IMR-90 (cell line): Measurements from ENCODE around the gene PLBD1. TPM values are rescaled to one million over a fixed set of nuclear protein-coding genes. Genes with fewer than 3 reads are reported as not detected.

Source experiments
- ATAC-seq: fragments of 200-7000 bp; cut with Tn5 transposase; 2 replicates; pipeline ENCODE4 v1.9.1; 2020; ENCODE audit warnings: low read depth, mild to moderate bottlenecking, moderate library complexity
- BruUV-seq: library from RNA; stranded (reverse); fragments of 400-500 nt; replicated peaks from 2 replicates; lab custom pipeline; 2021; lab: Mats Ljungman, UMichigan
- CTCF ChIA-PET: fragments of 300-600 bp; formaldehyde crosslinking; extraction: SDS; loops from one replicate; lab custom pipeline; 2021; ENCODE audit warnings: antibody characterized with exemption; lab: Yijun Ruan, JAX
- POLR2A ChIA-PET: fragments of 300-600 bp; sonication (Branson Sonifier 250); formaldehyde crosslinking; loops from one replicate; lab custom pipeline; 2022; ENCODE audit warnings: antibody characterized with exemption; ENCODE audit not compliant: unreplicated experiment; lab: Charles Lee
- DNase-seq: peaks from one replicate; pipeline ENCODE4 v3.0.0; 2013
- H2AFZ ChIP-seq: replicated peaks from 2 replicates; pipeline ENCODE3; 2013; ENCODE audit warnings: low read length, mild to moderate bottlenecking; ENCODE audit not compliant: poor library complexity
- H2AK5ac ChIP-seq: 2 replicates; pipeline ENCODE4 v1.6.1; 2013; ENCODE audit warnings: low read depth, low read length, inconsistent platforms
- H2AK9ac ChIP-seq: replicated peaks from 2 replicates; pipeline ENCODE3; 2013; ENCODE audit warnings: mild to moderate bottlenecking, low read depth, low read length, moderate library complexity; ENCODE audit not compliant: poor library complexity
- H2BK120ac ChIP-seq: 2 replicates; pipeline ENCODE4 v1.6.1; 2013; ENCODE audit warnings: low read depth, low read length, inconsistent platforms
- H2BK15ac ChIP-seq: 3 replicates; pipeline ENCODE4 v1.6.1; 2013; ENCODE audit warnings: low read depth, low read length, inconsistent platforms
- H2BK20ac ChIP-seq: 2 replicates; pipeline ENCODE4 v1.6.1; 2013; ENCODE audit warnings: low read depth, mild to moderate bottlenecking, inconsistent platforms, low read length, moderate library complexity
- H2BK5ac ChIP-seq: 2 replicates; pipeline ENCODE4 v1.6.1; 2013; ENCODE audit warnings: mild to moderate bottlenecking, low read depth, low read length, inconsistent platforms; ENCODE audit not compliant: poor library complexity, severe bottlenecking
- H3K14ac ChIP-seq: replicated peaks from 2 replicates; pipeline ENCODE4 v1.6.1; 2013; ENCODE audit warnings: low read depth, low read length, inconsistent platforms
- H3K18ac ChIP-seq: 2 replicates; pipeline ENCODE4 v1.6.1; 2013; ENCODE audit warnings: low read depth, low read length, control low read depth
- H3K23ac ChIP-seq: 2 replicates; pipeline ENCODE4 v1.6.1; 2013; ENCODE audit warnings: low read depth, low read length, inconsistent platforms
- H3K27ac ChIP-seq: 2 replicates; pipeline ENCODE4 v1.5.1; 2013; ENCODE audit warnings: mild to moderate bottlenecking, control low read depth, low read length; ENCODE audit not compliant: insufficient read depth
- H3K27me3 ChIP-seq: 2 replicates; pipeline ENCODE4 v1.6.1; 2013; ENCODE audit warnings: low read length; ENCODE audit not compliant: control insufficient read depth, insufficient read depth
- H3K36me3 ChIP-seq: 2 replicates; pipeline ENCODE4 v1.6.1; 2013; ENCODE audit warnings: low read length, mixed read lengths; ENCODE audit not compliant: control insufficient read depth, insufficient read depth
- H3K4ac ChIP-seq: 2 replicates; pipeline ENCODE4 v1.6.1; 2013; ENCODE audit warnings: low read depth, low read length, inconsistent platforms
- H3K4me1 ChIP-seq: 2 replicates; pipeline ENCODE4 v1.6.1; 2013; ENCODE audit warnings: low read length, mixed read lengths; ENCODE audit not compliant: control insufficient read depth, insufficient read depth
- H3K4me2 ChIP-seq: 2 replicates; pipeline ENCODE4 v1.6.1; 2013; ENCODE audit warnings: low read depth, mild to moderate bottlenecking, control low read depth, low read length, moderate library complexity
- H3K4me3 ChIP-seq: 2 replicates; pipeline ENCODE4 v1.5.1; 2013; ENCODE audit warnings: low read depth, mild to moderate bottlenecking, control low read depth, low read length, moderate library complexity; ENCODE audit not compliant: insufficient read depth
- H3K56ac ChIP-seq: 2 replicates; pipeline ENCODE4 v1.6.1; 2013; ENCODE audit warnings: low read length, inconsistent platforms; ENCODE audit not compliant: insufficient read depth; ENCODE audit errors: extremely low read depth
- H3K79me1 ChIP-seq, 2 experiments: 2 replicates each; pipeline ENCODE4 v1.6.1; 2013; ENCODE audit warnings: low read length in 2 of 2, inconsistent platforms in 1 of 2, low read depth in 1 of 2
- H3K9ac ChIP-seq: 2 replicates; pipeline ENCODE4 v1.6.1; 2013; ENCODE audit warnings: low read depth, low read length, control low read depth
- H3K9me1 ChIP-seq: 2 replicates; pipeline ENCODE4 v1.6.1; 2013; ENCODE audit warnings: low read length, inconsistent platforms; ENCODE audit not compliant: insufficient read depth
- H3K9me3 ChIP-seq: 2 replicates; pipeline ENCODE4 v1.6.1; 2013; ENCODE audit warnings: low read length; ENCODE audit not compliant: control insufficient read depth, insufficient read depth
- H4K20me1 ChIP-seq: 2 replicates; pipeline ENCODE4 v1.6.1; 2013; ENCODE audit warnings: low read length, inconsistent platforms; ENCODE audit not compliant: insufficient read depth
- H4K5ac ChIP-seq: 2 replicates; pipeline ENCODE4 v1.6.1; 2013; ENCODE audit warnings: mild to moderate bottlenecking, low read depth, low read length, control low read depth
- H4K8ac ChIP-seq, 2 experiments: 2 replicates each; pipeline ENCODE4 v1.6.1; 2013; ENCODE audit warnings: low read depth in 2 of 2, low read length in 2 of 2, control low read depth in 1 of 2, inconsistent platforms in 1 of 2
- H4K91ac ChIP-seq: 2 replicates; pipeline ENCODE4 v1.6.1; 2013; ENCODE audit warnings: low read depth, low read length, inconsistent platforms; ENCODE audit not compliant: insufficient read depth
- BHLHE40 ChIP-seq: fragments of 150-350 bp; IDR thresholded peaks from 2 replicates; pipeline ENCODE4 v1.6.1; 2016; ENCODE audit warnings: mild to moderate bottlenecking, low read depth, low read length
- CEBPB ChIP-seq: IDR thresholded peaks from 2 replicates; pipeline ENCODE4 v1.6.1; 2012; ENCODE audit warnings: low read depth, low read length, improper control_type of control experiment
- CHD1 ChIP-seq: IDR thresholded peaks from 2 replicates; pipeline ENCODE4 v1.6.1; 2012; ENCODE audit warnings: low read depth, low read length, improper control_type of control experiment
- CTCF ChIP-seq: conservative IDR thresholded peaks from 2 replicates; pipeline ENCODE4 v1.5.1; 2012; ENCODE audit warnings: mild to moderate bottlenecking, low read depth, low read length, improper control_type of control experiment
- FOS ChIP-seq: fragments of 150-350 bp; IDR thresholded peaks from 2 replicates; pipeline ENCODE4 v1.6.1; 2016; ENCODE audit warnings: low read depth, low read length
- MAFK ChIP-seq: IDR thresholded peaks from 2 replicates; pipeline ENCODE4 v1.6.1; 2012; ENCODE audit warnings: low read depth, low read length, improper control_type of control experiment
- MAZ ChIP-seq: IDR thresholded peaks from 2 replicates; pipeline ENCODE4 v1.6.1; 2012; ENCODE audit warnings: low read depth, mild to moderate bottlenecking, low read length, improper control_type of control experiment, moderate library complexity, borderline replicate concordance
- MXI1 ChIP-seq: IDR thresholded peaks from 2 replicates; pipeline ENCODE4 v1.6.1; 2012; ENCODE audit warnings: low read depth, mild to moderate bottlenecking, low read length, moderate library complexity, borderline replicate concordance
- NFE2L2 ChIP-seq: fragments of 150-350 bp; IDR thresholded peaks from 2 replicates; pipeline ENCODE4 v1.6.1; 2016; ENCODE audit warnings: low read depth, mild to moderate bottlenecking, low read length
- POLR2A ChIP-seq: IDR thresholded peaks from 2 replicates; pipeline ENCODE4 v1.6.1; 2012; ENCODE audit warnings: mild to moderate bottlenecking, low read depth, low read length
- RAD21 ChIP-seq: IDR thresholded peaks from 2 replicates; pipeline ENCODE4 v1.6.1; 2012; ENCODE audit warnings: low read length, improper control_type of control experiment
- RCOR1 ChIP-seq: IDR thresholded peaks from 2 replicates; pipeline ENCODE4 v1.6.1; 2012; ENCODE audit warnings: mild to moderate bottlenecking, low read length, improper control_type of control experiment; ENCODE audit not compliant: insufficient replicate concordance
- RFX5 ChIP-seq: IDR thresholded peaks from 2 replicates; pipeline ENCODE4 v1.8.0; 2012; ENCODE audit warnings: low read depth, mild to moderate bottlenecking, low read length, moderate library complexity
- SMC3 ChIP-seq: fragments of 150-350 bp; IDR thresholded peaks from 2 replicates; pipeline ENCODE4 v1.6.1; 2016; ENCODE audit warnings: low read depth, mild to moderate bottlenecking, antibody characterized with exemption, low read length, moderate library complexity
- WGBS, 2 experiments: methylation state at CpG; one replicate each; pipeline versions ENCODE4 v1.1.5 to v1.1.7; 2013; ENCODE audit warnings: missing lambda C conversion rate in 2 of 2; ENCODE audit not compliant: insufficient read length in 1 of 2; ENCODE audit errors: extremely low coverage in 2 of 2; 5-methylcytosine and 5-hydroxymethylcytosine counted together
- dilution Hi-C: fragments of 300-500 bp; cut with HindIII; formaldehyde crosslinking; loops from one replicate; pipeline ENCODE4 v1.14.3; 2018; ENCODE audit warnings: low sequenced_read_pairs; ENCODE audit not compliant: unreplicated experiment
- in situ Hi-C: fragments of 300-500 bp; cut with MboI; formaldehyde crosslinking; loops from 3 replicates; pipeline ENCODE4 v1.14.3; 2019; ENCODE audit warnings: low sequenced_read_pairs, inconsistent platforms, mixed read lengths
- intact Hi-C: fragments of 100-400 bp; cut with micrococcal nuclease; formaldehyde crosslinking; loops from 2 replicates; pipeline ENCODE4 v1.10.0; 2022
- polyA plus RNA-seq, 3 experiments: library from polyadenylated mRNA; depleted of rRNA; stranded (reverse); fragments of >200 nt; gene quantifications; 2 replicates each; pipeline ENCODE4 v1.2.3, GENCODE V29; 2012; ENCODE audit warnings: low replicate concordance in 1 of 3
- total RNA-seq: library from RNA; depleted of rRNA; stranded (reverse); fragments of >200 nt; gene quantifications from 2 replicates; pipeline ENCODE4 v1.2.3, GENCODE V29; 2012
- TF ChIP-seq, protein P1 (sequence below): fragments of 150-350 bp; IDR thresholded peaks from 2 replicates; pipeline ENCODE4 v1.6.1; 2016; ENCODE audit warnings: low read depth, mild to moderate bottlenecking, low read length, moderate library complexity, borderline replicate concordance
- TF ChIP-seq, protein P2 (sequence below): fragments of 150-350 bp; IDR thresholded peaks from 2 replicates; pipeline ENCODE4 v1.6.1; 2017; ENCODE audit warnings: mild to moderate bottlenecking, antibody characterized with exemption, low read length, low read depth

The PLBD1 gene
- total and polyA plus RNA-seq, 2 of the 4 experiments (the other 2 are of a cell fraction), result under 0.01 TPM; not detected in 1

- TF ChIP-seq CTCF, result no peak
- TF ChIP-seq BHLHE40, result no peak
- TF ChIP-seq NFE2L2, result no peak
- no peak for TF ChIP-seq MXI1
- TF ChIP-seq, protein P1, sequence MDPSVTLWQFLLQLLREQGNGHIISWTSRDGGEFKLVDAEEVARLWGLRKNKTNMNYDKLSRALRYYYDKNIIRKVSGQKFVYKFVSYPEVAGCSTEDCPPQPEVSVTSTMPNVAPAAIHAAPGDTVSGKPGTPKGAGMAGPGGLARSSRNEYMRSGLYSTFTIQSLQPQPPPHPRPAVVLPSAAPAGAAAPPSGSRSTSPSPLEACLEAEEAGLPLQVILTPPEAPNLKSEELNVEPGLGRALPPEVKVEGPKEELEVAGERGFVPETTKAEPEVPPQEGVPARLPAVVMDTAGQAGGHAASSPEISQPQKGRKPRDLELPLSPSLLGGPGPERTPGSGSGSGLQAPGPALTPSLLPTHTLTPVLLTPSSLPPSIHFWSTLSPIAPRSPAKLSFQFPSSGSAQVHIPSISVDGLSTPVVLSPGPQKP, result no peak
- no peak for TF ChIP-seq FOS
- no peak for TF ChIP-seq MAFK
- no peak for TF ChIP-seq RCOR1
- no peak for TF ChIP-seq CEBPB
- TF ChIP-seq, protein P2, sequence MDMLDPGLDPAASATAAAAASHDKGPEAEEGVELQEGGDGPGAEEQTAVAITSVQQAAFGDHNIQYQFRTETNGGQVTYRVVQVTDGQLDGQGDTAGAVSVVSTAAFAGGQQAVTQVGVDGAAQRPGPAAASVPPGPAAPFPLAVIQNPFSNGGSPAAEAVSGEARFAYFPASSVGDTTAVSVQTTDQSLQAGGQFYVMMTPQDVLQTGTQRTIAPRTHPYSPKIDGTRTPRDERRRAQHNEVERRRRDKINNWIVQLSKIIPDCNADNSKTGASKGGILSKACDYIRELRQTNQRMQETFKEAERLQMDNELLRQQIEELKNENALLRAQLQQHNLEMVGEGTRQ, result no peak
- TF ChIP-seq CHD1, result no peak
- no peak for TF ChIP-seq MAZ
- no peak for TF ChIP-seq SMC3
- TF ChIP-seq POLR2A, result no peak
- no peak for TF ChIP-seq RAD21
- TF ChIP-seq RFX5, result no peak
- Histone ChIP-seq H2AFZ (no peak overlapping the region), H3K14ac (no peak overlapping the region), H2BK5ac (no peak overlapping the region), H4K5ac (no peak overlapping the region), H3K79me1 (no peaks in the 10 kb centered on the region), H3K9me3 (no peaks in the 10 kb centered on the region), H4K20me1 (no peaks in the 10 kb centered on the region), H2AK9ac (no peak overlapping the region), H2BK20ac (no peak overlapping the region), H2BK15ac (no peak overlapping the region), H3K9me1 (no peaks in the 10 kb centered on the region), H3K27ac (no peak overlapping the region), H3K27me3 (no peaks in the 10 kb centered on the region), H3K36me3 (no peaks in the 10 kb centered on the region), H3K4me2 (no peak overlapping the region), H3K4me3 (no peak overlapping the region), H3K23ac (no peak overlapping the region), H3K4me1 (no peaks in the 10 kb centered on the region), H3K4ac (no peak overlapping the region), H2BK120ac (no peak overlapping the region), H3K56ac (no peak overlapping the region), H2AK5ac (no peak overlapping the region), H3K18ac (no peak overlapping the region), H4K91ac (no peak overlapping the region), H3K9ac (no peak overlapping the region), H4K8ac (no peak overlapping the region)
- no CpG with 5 or more reads among the region's 1 CpG for WGBS, 2 experiments
- BruUV-seq, result no TSS peak
- in situ Hi-C loops, result loop anchor here (10.0 kb wide), 1 partner anchor 379 kb away; no protein-coding TSS in a partner anchor
- CTCF ChIA-PET, result no interaction called here
- intact Hi-C loops, result no loop called here
- POLR2A ChIA-PET, result no interaction called here
- DNase-seq (no peak), ATAC-seq (no peak)
- dilution Hi-C loops, result no loop called here
Observed at GRCh38 chr12:14613718-14614117, 46.0 kb upstream of the PLBD1 start.
